NCI-H1092 treated with DMSO at 0.1 percent for 48 hours (cell line): ENCODE measurements around the gene CKMT2.

ENCODE experiments used
- DNase-seq: peaks from one replicate; lab custom pipeline; 2025; lab: John Stamatoyannopoulos, UW

CKMT2 gene

DNA sequence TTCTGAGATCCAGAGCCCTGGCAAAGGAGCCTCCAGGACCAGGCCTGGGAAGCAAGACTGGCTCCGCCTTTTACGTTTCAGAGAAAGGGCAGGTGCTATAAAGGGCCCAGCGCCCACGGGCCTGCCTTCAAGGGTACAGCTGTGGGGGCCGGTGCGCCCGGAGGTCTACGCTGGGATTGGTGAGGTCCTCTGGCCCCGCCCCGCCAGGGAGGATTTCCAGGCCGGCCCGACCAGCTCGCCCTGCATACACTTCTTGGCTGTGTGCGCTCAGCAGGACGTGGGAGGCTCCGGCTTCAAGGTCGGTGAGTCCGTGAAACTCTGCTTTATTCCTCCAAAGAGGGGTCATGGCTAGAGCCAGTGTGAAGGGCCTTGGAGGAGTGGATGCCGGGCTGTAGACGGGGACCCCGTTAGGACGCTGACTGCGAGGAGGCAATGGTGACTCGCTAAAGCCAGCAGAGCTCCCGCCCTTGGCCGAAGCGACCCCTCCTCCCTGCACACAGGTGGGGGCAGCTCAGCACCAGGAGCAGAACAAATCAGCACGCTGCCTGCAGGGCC, at the start of gene CKMT2:
TSS of gene CKMT2 (plus strand) at position 243 of the 555 bp plus-strand sequence. CDS start 17,811 bp downstream, outside the sequence.
- no peak for DNase-seq

GRCh38 chr5:81183811-81184748, 49.0 kb upstream of the CKMT2 start:
- no peak for DNase-seq

DNA sequence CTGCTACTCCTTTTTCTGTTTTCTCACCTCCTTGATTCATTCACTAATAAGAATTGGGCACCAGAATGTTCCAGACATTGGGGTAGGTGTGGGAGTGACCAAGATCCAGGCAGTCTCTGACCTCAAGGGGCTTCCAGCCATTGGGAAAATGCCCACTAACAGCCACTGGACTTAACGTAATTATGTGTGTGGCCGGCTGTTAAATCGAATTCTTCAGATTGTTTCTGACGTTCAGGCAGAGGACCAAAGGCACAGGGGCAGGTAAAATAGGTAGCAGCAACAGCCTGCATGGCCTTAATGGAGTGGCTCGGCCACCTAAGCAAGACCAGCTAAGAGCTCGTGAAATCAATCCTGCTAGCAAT, 48.4 kb upstream of the CKMT2 start:
- no peak for DNase-seq

DNA sequence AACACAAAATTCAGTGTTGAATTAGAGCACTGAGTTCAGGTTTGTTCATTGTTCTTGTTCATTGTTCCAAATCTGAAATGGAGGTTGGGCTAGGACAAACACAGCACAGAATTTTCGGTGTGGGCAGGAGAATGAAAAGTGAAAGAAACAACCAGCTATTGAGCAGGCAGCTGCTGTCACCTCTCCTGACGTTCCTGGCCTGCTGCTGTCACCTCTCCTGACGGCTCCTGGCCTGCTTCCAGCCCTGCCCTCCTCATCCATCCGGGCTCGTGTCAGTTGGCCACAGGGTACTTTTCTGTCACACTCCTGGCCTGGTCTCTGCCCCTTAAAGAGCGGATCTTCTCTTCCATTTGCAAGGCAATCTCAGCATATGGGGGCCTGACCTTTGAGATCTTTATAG, 45.2 kb upstream of the CKMT2 start:
- no peak for DNase-seq

GRCh38 chr5:81188962-81189361, 44.2 kb upstream of the CKMT2 start:
- no peak for DNase-seq

- no peak for DNase-seq
These were observed 43.1 kb upstream of the CKMT2 start for GRCh38 chr5:81189875-81190498.

DNA sequence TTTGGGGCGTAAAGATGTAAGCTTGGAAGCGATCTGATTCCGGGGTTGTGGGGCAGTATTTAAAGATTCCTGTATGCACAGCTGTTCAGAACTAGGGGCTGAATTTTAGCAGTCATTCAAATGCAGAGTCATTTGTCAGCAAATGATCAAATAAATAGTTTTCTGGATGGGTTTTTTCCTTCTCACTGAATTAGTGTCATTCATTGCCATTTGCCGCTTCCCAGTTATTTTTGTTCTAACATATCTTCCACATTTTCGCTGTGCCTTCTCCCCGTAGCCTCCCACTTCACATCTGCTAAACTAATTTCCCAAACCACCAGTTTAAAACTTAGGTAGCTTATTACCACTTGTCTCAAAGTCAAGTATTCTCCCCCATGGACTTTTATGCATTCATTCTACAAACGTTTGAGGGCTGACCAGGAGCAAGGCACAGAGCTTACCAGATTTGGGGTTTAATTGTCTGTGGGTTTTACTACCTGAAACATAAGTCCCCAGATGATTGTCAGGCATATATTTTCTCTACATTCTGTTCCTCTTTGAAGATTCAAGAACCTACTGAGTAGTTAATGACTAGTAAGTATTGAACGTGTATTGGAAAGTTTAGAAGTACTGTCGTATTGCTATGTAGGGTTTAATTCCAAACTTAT, 41.3 kb upstream of the CKMT2 start:
- no peak for DNase-seq

DNA sequence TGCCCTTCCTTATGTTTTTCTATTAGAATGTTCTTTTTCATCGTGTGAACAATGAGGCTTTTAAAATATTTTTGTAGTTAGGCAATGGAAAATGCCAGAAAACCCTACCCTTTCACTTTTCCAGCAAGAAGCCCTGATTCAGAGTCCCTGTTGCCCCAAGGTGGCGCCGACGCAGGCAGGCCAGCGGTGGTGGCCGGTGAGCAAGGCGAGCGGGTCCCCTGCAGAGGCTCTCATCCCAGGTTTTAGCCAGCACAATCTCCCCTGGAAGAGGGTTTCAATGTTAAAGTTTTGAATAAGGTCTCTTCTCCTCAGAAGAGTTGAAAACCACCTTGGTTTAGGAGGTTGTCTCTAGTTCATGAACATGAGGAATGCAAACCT, 40.8 kb upstream of the CKMT2 start:
- DNase-seq, result no peak

GRCh38 chr5:81194633-81195334, 38.3 kb upstream of the CKMT2 start:
- peak; percentile 56 for DNase-seq

DNA sequence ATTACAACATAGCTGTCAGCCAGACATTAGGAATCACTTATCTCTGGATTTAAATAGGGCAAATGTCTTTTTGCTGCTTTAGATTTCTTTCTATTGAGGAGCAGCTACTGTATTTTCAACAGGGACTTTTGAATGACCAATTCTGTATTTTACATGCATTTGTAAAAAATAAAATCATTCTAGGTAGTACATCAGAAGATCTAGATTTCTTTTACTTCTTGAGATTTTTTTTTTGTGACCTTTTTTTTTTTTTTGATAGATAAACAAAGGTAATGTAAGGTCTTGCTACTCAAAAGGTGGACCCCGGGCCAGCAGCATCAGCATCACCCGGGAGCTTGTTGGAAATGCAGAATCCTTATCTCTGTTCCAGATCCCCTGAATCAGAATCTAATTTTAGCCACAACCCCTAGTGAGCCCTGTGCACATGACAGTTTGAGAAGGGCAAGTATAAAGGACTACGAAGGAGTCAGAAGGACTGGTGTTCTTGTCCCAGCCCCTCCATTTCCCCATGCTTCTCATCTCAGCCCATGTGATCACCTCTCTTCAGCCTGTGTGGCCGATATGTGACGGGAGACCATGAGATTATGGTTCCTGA, 37.7 kb upstream of the CKMT2 start:
- no peak for DNase-seq

- DNase-seq, result no peak
These were observed 30.5 kb upstream of the CKMT2 start for GRCh38 chr5:81202655-81203054.

GRCh38 chr5:81203729-81204128, 29.4 kb upstream of the CKMT2 start:
- no peak for DNase-seq

DNA sequence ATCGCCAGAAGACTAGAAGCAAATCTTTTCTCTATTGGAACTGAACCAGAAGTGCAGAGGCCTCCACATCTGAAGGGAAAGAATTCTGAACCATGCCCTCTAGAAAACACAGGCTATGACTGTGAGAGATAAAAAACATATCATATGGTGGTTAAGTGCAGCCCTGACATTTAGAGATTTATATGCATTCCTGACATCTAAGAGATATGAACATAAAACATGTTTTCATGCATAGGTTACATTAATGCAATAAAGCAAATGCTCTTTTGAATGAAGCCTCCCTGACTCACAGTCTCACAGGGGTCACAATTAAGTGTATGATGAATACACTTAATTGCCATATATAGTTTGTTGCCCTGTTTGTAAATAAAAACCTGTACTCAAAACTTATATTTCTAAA, 28.9 kb upstream of the CKMT2 start:
- no peak for DNase-seq

DNA sequence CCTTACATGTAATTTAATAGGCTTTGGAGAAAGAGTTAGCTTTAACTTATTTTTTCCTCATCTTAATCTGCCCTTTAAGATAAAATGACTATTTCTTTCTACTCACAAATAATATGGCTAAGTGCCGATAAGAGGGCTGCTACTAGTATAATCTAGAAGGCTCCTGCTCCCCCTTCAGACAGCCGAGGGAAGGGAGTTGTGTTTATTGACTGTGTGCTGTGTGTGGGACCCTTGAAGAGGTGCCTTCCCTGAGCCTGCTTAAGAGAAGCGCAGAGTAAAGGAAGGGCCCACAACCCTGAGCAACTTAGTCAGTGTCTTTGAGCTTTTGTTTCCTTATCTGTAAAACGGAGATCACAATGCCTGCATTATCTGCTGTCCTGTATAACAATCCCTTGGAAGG, 28.1 kb upstream of the CKMT2 start:
- DNase-seq, result no peak

GRCh38 chr5:81207009-81207408, 26.1 kb upstream of the CKMT2 start:
- DNase-seq, result no peak

GRCh38 chr5:81208904-81209303, 24.2 kb upstream of the CKMT2 start:
- DNase-seq, result no peak

DNA sequence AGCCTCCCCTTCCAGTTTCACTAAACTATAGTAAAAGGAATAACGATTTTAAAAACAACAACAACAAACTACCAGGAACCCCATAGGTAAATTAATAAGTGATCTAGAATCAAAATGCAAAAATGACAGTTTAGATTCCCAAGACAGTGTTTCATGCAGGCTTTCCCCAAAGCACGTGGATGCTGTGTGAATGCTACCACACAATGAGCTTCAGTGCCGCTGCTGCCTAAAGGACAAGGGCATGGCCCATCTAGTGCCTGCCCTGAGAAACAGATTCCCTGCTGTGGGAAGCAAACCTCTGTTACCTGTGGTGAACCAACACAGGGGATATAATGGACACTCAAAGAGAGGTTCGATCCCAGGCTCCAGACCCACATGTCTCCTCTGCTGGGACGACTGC, 23.7 kb upstream of the CKMT2 start:
- DNase-seq, result no peak

DNA sequence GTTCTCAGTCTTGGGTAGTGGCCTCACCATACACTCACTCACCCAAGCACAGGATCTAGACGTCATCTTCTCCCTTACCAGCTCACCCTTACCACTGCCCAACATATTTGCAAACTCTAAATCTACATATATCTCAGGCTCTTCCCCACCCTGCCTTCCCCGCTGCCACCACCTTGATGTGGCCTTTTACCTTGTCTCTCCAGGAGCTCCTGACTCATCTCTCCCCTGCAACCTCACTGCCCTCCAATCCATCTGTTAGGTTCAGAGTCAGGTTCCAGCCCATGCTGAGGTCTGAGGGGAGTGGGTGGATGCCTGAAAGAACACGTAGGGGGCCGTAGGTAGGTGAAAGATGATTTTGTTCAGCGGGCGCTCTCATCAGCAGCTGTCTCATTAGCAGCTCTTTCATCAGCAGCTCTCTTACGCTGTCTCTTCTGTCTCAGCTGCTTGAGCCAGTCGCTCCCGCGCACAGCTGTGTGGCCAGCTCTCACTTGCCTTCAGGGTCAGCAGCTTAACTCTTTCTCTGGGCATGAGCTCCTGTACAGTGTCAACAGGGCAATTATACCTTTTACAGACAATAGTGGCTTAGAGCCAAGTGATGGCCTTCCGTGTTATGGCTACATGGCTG, 23.1 kb upstream of the CKMT2 start:
- no peak for DNase-seq

DNA sequence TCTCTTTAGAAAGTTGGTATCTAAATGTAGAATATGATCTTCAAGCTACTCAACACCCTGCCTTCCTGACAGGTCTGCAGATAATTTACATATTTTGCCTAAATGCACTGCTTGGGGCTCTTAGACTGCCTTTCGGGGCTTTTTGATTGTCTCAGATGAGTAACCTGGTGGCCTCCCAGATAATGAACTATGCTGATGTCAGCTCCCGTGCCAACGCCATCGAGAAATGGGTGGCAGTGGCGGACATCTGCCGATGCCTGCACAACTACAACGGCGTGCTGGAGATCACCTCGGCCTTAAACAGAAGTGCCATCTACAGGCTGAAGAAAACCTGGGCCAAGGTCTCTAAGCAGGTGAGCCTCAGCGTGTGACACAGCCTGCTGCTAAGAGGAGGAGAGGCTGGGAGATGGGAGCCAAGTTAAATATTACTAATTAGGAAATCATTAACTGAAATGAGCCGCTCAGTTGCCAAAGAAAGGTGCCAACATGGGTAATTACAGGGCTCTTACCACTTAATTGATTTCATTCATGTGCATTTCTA, 20.8 kb upstream of the CKMT2 start:
- no peak for DNase-seq

DNA sequence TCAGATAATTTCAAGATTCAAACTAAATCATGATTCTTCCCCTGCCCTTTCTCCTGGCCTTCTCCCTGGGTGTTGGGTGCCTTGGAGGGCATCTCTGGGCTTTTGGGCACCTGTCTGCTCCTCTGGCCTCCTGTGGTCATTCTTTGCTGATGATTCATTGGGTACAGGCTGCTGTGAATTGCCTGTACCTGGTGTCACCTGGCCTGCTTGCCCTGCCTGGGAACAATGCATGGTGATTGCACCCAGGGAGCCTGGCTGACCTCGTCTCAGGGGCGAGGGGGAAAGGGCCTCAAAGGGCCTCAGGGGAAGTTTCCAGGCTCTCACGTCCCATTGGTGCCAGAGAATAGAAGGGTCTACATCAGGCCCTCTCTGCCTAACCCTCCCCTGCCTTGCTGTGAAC, 20.1 kb upstream of the CKMT2 start:
- no peak for DNase-seq

GRCh38 chr5:81214848-81215247, 18.3 kb upstream of the CKMT2 start:
- DNase-seq, result no peak
